NB4 (cell line): Measurements from ENCODE around the gene XXYLT1.

Source experiments
- DNase-seq: peaks from one replicate; pipeline ENCODE4 v3.0.0; 2010; ENCODE audit warnings: low read depth
- H3K4me3 ChIP-seq: one replicate; pipeline ENCODE4 v1.5.1; 2011; ENCODE audit warnings: mild to moderate bottlenecking, low read depth, low read length, moderate library complexity
- MYC ChIP-seq: IDR thresholded peaks from 2 replicates; pipeline ENCODE4 v1.6.1; 2011; ENCODE audit warnings: low read depth, low read length
- POLR2A ChIP-seq: IDR thresholded peaks from 2 replicates; pipeline ENCODE4 v1.6.1; 2011; ENCODE audit warnings: mild to moderate bottlenecking; ENCODE audit not compliant: insufficient read length; ENCODE audit errors: extremely low read depth
- TF ChIP-seq, protein P1 (sequence below): IDR thresholded peaks from 2 replicates; pipeline ENCODE4 v1.6.1; 2011; ENCODE audit warnings: low read depth, low read length
- TF ChIP-seq, protein P2 (sequence below): IDR thresholded peaks from one replicate; pipeline ENCODE4 v1.5.1; 2012; ENCODE audit warnings: low read depth, low read length

XXYLT1 gene

DNA sequence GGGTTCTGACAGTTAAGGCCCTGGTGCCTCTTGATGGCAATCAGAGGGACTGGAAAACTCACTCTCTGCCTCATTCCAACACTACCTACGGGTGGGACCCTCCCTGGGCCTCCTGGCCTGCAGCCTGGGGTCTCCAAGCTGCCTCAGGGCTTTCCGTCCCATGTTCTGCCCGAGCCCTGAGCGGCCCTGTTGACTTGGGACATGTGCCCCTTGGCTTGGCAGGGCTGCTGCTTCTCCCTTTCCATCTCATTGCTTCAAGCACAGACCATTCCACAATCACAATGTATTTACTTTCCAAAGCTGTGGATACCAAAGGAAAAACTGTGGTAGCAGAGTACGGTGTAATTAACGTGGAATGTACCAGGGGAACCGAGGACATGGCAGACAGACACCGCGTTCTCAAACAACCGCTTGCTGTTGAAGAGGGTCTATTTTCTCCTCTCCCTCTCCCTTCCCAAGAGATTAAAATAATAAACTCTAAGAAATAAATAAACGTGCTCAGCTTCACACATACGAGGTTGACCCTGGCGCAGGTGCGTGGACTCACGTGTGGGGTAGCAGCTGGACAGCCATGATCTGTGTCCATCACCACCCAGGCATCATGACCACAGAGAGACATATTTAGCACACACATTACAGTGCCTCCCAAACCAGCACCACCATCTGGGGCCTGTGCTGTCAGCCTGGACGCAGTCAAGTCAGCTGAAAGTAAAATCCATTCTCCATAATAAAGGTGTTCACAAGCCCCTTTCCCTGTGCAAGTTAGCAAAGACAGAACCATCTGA, 172.0 kb downstream of the XXYLT1 start:
- H3K4me3 ChIP-seq, result no peak overlapping the region
- TF ChIP-seq MYC (no peak), POLR2A (no peak)
- TF ChIP-seq, protein P1, sequence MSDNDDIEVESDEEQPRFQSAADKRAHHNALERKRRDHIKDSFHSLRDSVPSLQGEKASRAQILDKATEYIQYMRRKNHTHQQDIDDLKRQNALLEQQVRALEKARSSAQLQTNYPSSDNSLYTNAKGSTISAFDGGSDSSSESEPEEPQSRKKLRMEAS, result no peak
- TF ChIP-seq, protein P2, sequence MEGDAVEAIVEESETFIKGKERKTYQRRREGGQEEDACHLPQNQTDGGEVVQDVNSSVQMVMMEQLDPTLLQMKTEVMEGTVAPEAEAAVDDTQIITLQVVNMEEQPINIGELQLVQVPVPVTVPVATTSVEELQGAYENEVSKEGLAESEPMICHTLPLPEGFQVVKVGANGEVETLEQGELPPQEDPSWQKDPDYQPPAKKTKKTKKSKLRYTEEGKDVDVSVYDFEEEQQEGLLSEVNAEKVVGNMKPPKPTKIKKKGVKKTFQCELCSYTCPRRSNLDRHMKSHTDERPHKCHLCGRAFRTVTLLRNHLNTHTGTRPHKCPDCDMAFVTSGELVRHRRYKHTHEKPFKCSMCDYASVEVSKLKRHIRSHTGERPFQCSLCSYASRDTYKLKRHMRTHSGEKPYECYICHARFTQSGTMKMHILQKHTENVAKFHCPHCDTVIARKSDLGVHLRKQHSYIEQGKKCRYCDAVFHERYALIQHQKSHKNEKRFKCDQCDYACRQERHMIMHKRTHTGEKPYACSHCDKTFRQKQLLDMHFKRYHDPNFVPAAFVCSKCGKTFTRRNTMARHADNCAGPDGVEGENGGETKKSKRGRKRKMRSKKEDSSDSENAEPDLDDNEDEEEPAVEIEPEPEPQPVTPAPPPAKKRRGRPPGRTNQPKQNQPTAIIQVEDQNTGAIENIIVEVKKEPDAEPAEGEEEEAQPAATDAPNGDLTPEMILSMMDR, result no peak
- DNase-seq, result no peak

DNA sequence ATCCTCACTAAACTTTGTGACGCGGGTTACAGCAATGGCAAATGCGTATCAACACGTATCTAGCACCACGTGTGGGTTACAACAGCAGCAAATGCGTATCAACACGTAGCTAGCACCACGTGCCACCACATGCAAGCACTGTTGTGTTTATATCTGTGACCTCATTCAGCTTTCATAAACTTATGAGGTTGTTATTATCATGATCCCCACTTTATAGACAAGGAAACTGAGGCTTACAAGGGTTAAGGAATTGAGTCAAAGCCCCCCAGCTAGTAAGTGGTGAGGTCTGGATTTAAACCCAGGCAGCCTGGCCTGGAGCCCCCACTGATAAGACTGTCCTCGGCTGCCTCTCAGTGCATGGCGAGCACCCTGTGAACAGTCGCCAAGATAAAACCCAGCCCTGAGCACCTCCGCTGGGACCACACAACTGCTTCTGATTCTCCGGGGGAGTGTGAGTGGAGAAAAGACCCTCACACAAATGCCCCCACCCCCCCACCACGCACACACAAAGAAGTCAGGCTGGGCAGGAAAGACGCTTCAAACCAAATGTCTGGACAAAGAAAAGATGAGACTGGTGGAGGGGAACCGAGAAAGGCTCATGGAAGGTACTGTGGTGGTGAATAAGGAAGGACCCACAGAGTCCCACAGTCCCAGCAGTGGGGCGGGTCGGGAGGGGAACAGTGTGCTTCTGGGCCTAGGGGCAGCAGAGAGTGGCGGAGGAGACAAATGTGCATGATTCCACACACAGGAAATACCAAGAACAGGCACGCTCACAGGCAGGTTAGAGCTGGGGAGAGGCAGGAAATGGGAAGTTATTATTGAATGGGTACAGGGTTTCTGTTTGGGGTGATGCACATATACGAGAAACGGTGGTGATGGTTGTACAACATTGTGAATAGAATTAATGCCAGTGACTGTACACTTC, 173.4 kb downstream of the XXYLT1 start:
- no peak overlapping the region for H3K4me3 ChIP-seq
- DNase-seq, result peak; percentile 64
- TF ChIP-seq, protein P1, result no peak
- TF ChIP-seq, protein P2, result no peak
- TF ChIP-seq MYC (no peak), POLR2A (no peak)

DNA sequence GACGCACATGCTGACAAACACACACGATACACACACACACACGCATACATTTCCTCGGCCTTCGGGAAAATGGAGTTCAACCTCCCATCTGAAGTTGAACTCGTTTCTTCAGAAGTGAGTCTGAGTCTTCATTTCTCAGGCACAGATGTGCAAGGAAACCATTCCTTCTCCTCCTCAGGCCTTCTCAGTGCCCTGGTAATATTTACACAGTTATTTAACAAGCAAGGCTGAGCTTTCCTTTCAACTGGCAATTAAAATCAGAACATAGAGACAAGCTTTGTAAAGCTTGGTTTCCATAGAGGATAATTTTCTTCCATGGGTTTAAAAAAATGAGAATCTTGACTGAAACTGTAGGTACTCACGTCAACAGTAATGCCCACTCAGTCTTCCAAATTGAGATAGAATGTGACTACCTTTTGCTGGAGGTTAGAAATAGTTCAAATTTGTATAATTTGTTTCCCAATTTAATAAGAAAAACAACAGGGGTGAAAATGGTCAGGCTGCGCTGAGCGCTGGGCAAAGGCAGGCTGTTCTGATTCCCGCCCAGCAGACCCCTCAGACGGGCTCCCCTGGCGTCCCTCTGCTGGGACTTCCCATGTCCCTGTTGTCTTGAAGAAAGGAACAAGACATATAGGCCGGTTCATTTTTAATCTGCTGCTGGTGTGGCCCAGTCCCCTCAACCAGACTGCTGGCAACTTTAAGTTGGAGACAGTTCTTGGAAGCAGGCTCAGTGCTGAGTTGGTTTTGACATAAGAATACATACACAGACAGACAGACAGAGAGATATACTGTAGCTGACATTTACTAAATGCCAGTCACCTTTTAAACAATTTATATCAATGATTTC, 174.3 kb downstream of the XXYLT1 start:
- no peak for TF ChIP-seq MYC
- TF ChIP-seq, protein P2, result no peak
- TF ChIP-seq, protein P1, result no peak
- TF ChIP-seq POLR2A, result no peak
- no peak overlapping the region for H3K4me3 ChIP-seq
- DNase-seq, result no peak

DNA sequence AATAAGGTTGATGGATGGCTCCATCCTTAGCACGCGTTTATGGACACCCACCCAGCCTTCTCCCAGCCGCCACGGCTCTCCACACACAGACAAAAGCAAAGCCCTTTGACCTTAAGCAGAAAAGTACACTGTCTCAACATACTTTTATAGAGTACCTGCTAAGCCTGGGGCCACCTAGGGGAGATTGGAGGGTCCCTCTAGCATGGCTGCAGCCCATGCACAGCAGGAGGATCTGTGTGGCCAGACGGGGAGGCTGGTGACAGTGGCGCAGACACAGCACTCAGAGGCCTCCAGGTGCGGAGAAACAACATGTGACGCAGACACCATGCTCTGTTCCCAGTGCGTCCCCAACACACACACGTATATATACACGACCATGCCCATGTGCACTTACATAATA, 174.9 kb downstream of the XXYLT1 start:
- TF ChIP-seq, protein P1, result no peak
- TF ChIP-seq, protein P2, result no peak
- TF ChIP-seq MYC (no peak), POLR2A (no peak)
- no peak overlapping the region for H3K4me3 ChIP-seq
- no peak for DNase-seq

DNA sequence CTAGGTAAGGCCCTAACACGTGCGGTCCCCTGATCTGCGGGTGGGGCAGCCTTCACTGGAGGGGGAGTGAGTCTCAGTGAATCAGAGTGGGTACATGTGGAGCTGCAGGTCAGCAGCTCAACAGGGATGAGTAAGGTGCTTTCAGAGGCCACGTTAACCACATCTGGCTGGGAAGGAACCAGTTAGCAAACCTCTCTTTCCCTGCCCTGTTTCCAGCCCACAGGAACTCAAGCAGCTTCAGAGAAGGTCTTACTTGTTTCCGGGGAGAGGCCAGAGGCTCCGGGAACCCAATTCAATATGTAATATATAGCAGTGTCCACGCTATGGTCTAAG, 175.3 kb downstream of the XXYLT1 start:
- DNase-seq, result peak; percentile 75
- TF ChIP-seq, protein P1, result no peak; the same call in 1 of the 2 replicates
- TF ChIP-seq POLR2A (no peak), MYC (no peak)
- TF ChIP-seq, protein P2, result no peak
- H3K4me3 ChIP-seq, result no peak overlapping the region
